NCI-H774 (cell line): ENCODE data around the gene SLC26A2.
A peak's percentile ranks its signal among the peaks of the same experiment; 100 is the strongest.
"Not testable (repeated sequence)": the region's sequence is repeated elsewhere in the genome, so short reads cannot be mapped to it uniquely, and the experiment has no call there.

Experiments
- DNase-seq: peaks from one replicate; lab custom pipeline; 2025; lab: John Stamatoyannopoulos, UW

SLC26A2 gene

GRCh38 chr5:149937610-149938009 is 22.9 kb upstream of the SLC26A2 start:
- DNase-seq, result peak; percentile 88

GRCh38 chr5:149938279-149938678 is 22.3 kb upstream of the SLC26A2 start:
- DNase-seq, result no peak

- DNase-seq, result no peak
These were observed 21.7 kb upstream of the SLC26A2 start for GRCh38 chr5:149938791-149939358.

GRCh38 chr5:149939546-149939945 is 21.0 kb upstream of the SLC26A2 start:
- no peak for DNase-seq

GRCh38 chr5:149940077-149940574 is 20.4 kb upstream of the SLC26A2 start:
- no peak for DNase-seq

GRCh38 chr5:149940941-149941644 is 19.5 kb upstream of the SLC26A2 start:
- DNase-seq, result peak; percentile 29

- DNase-seq, result no peak
These were observed 18.8 kb upstream of the SLC26A2 start for GRCh38 chr5:149941795-149942194.

- DNase-seq, result no peak
These were observed 18.4 kb upstream of the SLC26A2 start for GRCh38 chr5:149942199-149942598.

GRCh38 chr5:149942741-149943169 is 17.8 kb upstream of the SLC26A2 start:
- not testable (repeated sequence) for DNase-seq

- not testable (repeated sequence) for DNase-seq
These were observed 17.2 kb upstream of the SLC26A2 start for GRCh38 chr5:149943177-149943949.

GRCh38 chr5:149944666-149945065 is 15.9 kb upstream of the SLC26A2 start, which contains the start of gene PDE6A:
Gene PDE6A (minus strand): TSS chr5:149944793. CDS start chr5:149944673, 120 bp downstream.
- DNase-seq, result no peak

- DNase-seq, result no peak
These were observed 14.4 kb upstream of the SLC26A2 start for GRCh38 chr5:149946118-149946517.

- no peak for DNase-seq
These were observed 11.6 kb upstream of the SLC26A2 start for GRCh38 chr5:149948993-149949392.

- DNase-seq, result no peak
These were observed 9.3 kb upstream of the SLC26A2 start for GRCh38 chr5:149951138-149951749.

- DNase-seq, result no peak
These were observed 7.0 kb upstream of the SLC26A2 start for GRCh38 chr5:149953436-149954121.

- DNase-seq, result no peak
These were observed 5.8 kb upstream of the SLC26A2 start for GRCh38 chr5:149954798-149955197.

GRCh38 chr5:149956685-149957084 is 3.9 kb upstream of the SLC26A2 start:
- no peak for DNase-seq

- no peak for DNase-seq
These were observed 2.7 kb upstream of the SLC26A2 start for GRCh38 chr5:149957855-149958254.

GRCh38 chr5:149959406-149960236 is 937 bp upstream of the SLC26A2 start:
- no peak for DNase-seq

- no peak for DNase-seq
These were observed 678 bp downstream of the SLC26A2 start for GRCh38 chr5:149961186-149961685.
